ENCODE results near the gene KDELR1. TPM values are rescaled to one million over a fixed set of nuclear protein-coding genes. Genes with fewer than 3 reads are reported as not detected.

The KDELR1 gene
- total RNA-seq, 1 donor from 2014 or later = 79.4 TPM

Other genes with a start within 250 kb of the KDELR1 start
- 2.8 TPM for gene LIG1, start 221.2 kb downstream of the KDELR1 start, total RNA-seq
- 7.9 TPM for gene ZSWIM9, start 220.9 kb downstream of the KDELR1 start, total RNA-seq
- 31.2 TPM for gene CARD8, start 135.6 kb downstream of the KDELR1 start, total RNA-seq
- 0.10 TPM for gene ZNF114, start 121.5 kb downstream of the KDELR1 start, total RNA-seq
- gene EMP3, start 66.0 kb downstream of the KDELR1 start, total RNA-seq = 33.8 TPM
- 110 TPM for gene TMEM143, start 27.6 kb downstream of the KDELR1 start, total RNA-seq
- gene SYNGR4, start 27.2 kb downstream of the KDELR1 start, total RNA-seq = not detected
- gene GRIN2D, start 2.1 kb upstream of the KDELR1 start, total RNA-seq = 0.17 TPM
- gene GRWD1, start 54.4 kb upstream of the KDELR1 start, total RNA-seq = 15.7 TPM
- 0.35 TPM for gene KCNJ14, start 64.0 kb upstream of the KDELR1 start, total RNA-seq
- gene CYTH2, start 77.8 kb upstream of the KDELR1 start, total RNA-seq = 33.4 TPM
- gene LMTK3, start 120.3 kb upstream of the KDELR1 start, total RNA-seq = 1.4 TPM
- 0.35 TPM for gene SULT2B1, start 160.6 kb upstream of the KDELR1 start, total RNA-seq
- gene SPACA4, start 215.2 kb upstream of the KDELR1 start, total RNA-seq = not detected
- gene FAM83E, start 223.5 kb upstream of the KDELR1 start, total RNA-seq = not detected
- gene RPL18, start 227.6 kb upstream of the KDELR1 start, total RNA-seq = 554 TPM
- 7.2 TPM for gene SPHK2, start 228.0 kb upstream of the KDELR1 start, total RNA-seq
- gene DBP, start 245.8 kb upstream of the KDELR1 start, total RNA-seq = 22.8 TPM